OCI-LY1 (cell line): Measurements from ENCODE around the gene MAP3K10.

ENCODE experiments used
- H2AFZ ChIP-seq: fragments of 200-600 bp; sonication (generic), shearing (Covaris generic); 2 replicates; pipeline ENCODE4 v1.6.0; 2014; ENCODE audit warnings: antibody characterized with exemption, mild to moderate bottlenecking, low read length
- H3F3A ChIP-seq: fragments of 200-600 bp; sonication (generic), shearing (Covaris generic); 2 replicates; pipeline ENCODE4 v1.6.0; 2014; ENCODE audit warnings: mild to moderate bottlenecking, antibody characterized with exemption, low read length, moderate library complexity; ENCODE audit not compliant: insufficient read depth
- H3K27ac ChIP-seq: fragments of 200-600 bp; sonication (generic); 2 replicates; pipeline ENCODE4 v1.5.1; 2014; ENCODE audit warnings: low read length, mixed run types, mild to moderate bottlenecking, low read depth; ENCODE audit not compliant: poor library complexity, severe bottlenecking
- H3K27me3 ChIP-seq: fragments of 200-600 bp; sonication (generic); 2 replicates; pipeline ENCODE4 v1.6.0; 2014; ENCODE audit warnings: antibody characterized with exemption, mild to moderate bottlenecking, low read length, moderate library complexity; ENCODE audit not compliant: insufficient read depth
- H3K36me3 ChIP-seq: fragments of 200-600 bp; sonication (generic); 2 replicates; pipeline ENCODE4 v1.6.1; 2014; ENCODE audit warnings: mild to moderate bottlenecking, antibody characterized with exemption, low read length, moderate library complexity, mixed read lengths; ENCODE audit not compliant: insufficient read depth
- H3K4me1 ChIP-seq: fragments of 200-600 bp; sonication (generic); 2 replicates; pipeline ENCODE4 v1.5.1; 2014; ENCODE audit warnings: mild to moderate bottlenecking, low read length, moderate library complexity; ENCODE audit not compliant: insufficient read depth, severe bottlenecking
- H3K4me2 ChIP-seq: fragments of 200-600 bp; sonication (generic), shearing (Covaris generic); 2 replicates; pipeline ENCODE4 v1.6.1; 2014; ENCODE audit warnings: low read length
- H3K4me3 ChIP-seq: fragments of 200-600 bp; sonication (generic); 2 replicates; pipeline ENCODE4 v1.5.1; 2014; ENCODE audit warnings: low read length, low read depth, mild to moderate bottlenecking, mixed read lengths; ENCODE audit not compliant: poor library complexity, severe bottlenecking
- H3K79me2 ChIP-seq: fragments of 200-600 bp; shearing (Covaris generic); 2 replicates; pipeline ENCODE4 v1.6.1; 2016; ENCODE audit warnings: mixed run types, low read length, mixed read lengths; ENCODE audit not compliant: insufficient read depth
- H3K9ac ChIP-seq: fragments of 200-600 bp; sonication (generic), shearing (Covaris generic); 2 replicates; pipeline ENCODE4 v1.6.1; 2014; ENCODE audit warnings: mild to moderate bottlenecking, low read length, mixed read lengths
- H3K9me2 ChIP-seq: fragments of 200-600 bp; sonication (generic), shearing (Covaris generic); 2 replicates; pipeline ENCODE4 v1.6.1; 2014; ENCODE audit warnings: low read depth, mild to moderate bottlenecking, low read length, mixed read lengths
- H3K9me3 ChIP-seq: fragments of 200-600 bp; shearing (Covaris generic); 2 replicates; pipeline ENCODE4 v1.6.1; 2014; ENCODE audit warnings: low read length, mixed read lengths
- H4K20me1 ChIP-seq: fragments of 200-600 bp; sonication (generic), shearing (Covaris generic); 2 replicates; pipeline ENCODE4 v1.6.0; 2016; ENCODE audit warnings: mild to moderate bottlenecking, low read length; ENCODE audit not compliant: insufficient read depth
- EZH2 ChIP-seq: fragments of 200-600 bp; sonication (generic), shearing (Covaris generic); IDR thresholded peaks from 2 replicates; pipeline ENCODE4 v1.8.0; 2017; ENCODE audit warnings: borderline replicate concordance, mixed run types, mild to moderate bottlenecking, antibody characterized with exemption, low read length, moderate library complexity, mixed read lengths
- TF ChIP-seq, protein P1 (sequence below): fragments of 200-600 bp; sonication (generic), shearing (Covaris generic); IDR thresholded peaks from 2 replicates; pipeline ENCODE4 v1.5.1; 2017; ENCODE audit warnings: mild to moderate bottlenecking, antibody characterized with exemption, low read length, moderate library complexity, mixed read lengths

The MAP3K10 gene

DNA sequence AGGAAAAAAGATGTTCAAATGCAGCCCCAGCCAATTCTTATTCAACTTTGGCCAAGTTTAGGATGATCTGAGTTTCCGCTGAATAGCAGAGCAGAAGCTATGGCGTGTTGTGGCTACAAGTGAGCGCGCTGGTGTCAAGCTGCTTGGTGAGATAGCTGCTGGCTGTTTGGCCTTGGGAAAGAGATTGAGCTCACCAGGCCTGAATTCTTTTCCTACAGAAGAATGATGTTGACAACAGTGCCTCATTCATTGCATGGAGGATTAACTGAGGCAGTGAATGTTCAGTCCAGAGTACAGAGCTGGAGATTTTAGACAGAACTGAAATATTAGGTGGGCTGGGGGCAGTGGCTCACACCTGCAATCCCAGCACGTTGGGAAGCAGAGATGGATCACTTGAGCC, 31.5 kb upstream of the MAP3K10 start:
- Histone ChIP-seq H3K4me2 (no peak overlapping the region), H3K79me2 (no peaks in the 10 kb centered on the region), H3F3A (no peaks in the 10 kb centered on the region), H2AFZ (no peak overlapping the region), H3K27ac (no peak overlapping the region), H3K9ac (no peak overlapping the region), H3K36me3 (no peaks in the 10 kb centered on the region), H4K20me1 (no peaks in the 10 kb centered on the region), H3K9me3 (no peaks in the 10 kb centered on the region), H3K9me2 (no peaks in the 10 kb centered on the region), H3K4me3 (no peak overlapping the region), H3K27me3 (no peaks in the 10 kb centered on the region), H3K4me1 (no peaks in the 10 kb centered on the region)
- TF ChIP-seq, protein P1, sequence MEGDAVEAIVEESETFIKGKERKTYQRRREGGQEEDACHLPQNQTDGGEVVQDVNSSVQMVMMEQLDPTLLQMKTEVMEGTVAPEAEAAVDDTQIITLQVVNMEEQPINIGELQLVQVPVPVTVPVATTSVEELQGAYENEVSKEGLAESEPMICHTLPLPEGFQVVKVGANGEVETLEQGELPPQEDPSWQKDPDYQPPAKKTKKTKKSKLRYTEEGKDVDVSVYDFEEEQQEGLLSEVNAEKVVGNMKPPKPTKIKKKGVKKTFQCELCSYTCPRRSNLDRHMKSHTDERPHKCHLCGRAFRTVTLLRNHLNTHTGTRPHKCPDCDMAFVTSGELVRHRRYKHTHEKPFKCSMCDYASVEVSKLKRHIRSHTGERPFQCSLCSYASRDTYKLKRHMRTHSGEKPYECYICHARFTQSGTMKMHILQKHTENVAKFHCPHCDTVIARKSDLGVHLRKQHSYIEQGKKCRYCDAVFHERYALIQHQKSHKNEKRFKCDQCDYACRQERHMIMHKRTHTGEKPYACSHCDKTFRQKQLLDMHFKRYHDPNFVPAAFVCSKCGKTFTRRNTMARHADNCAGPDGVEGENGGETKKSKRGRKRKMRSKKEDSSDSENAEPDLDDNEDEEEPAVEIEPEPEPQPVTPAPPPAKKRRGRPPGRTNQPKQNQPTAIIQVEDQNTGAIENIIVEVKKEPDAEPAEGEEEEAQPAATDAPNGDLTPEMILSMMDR: no peak
- no peak for TF ChIP-seq EZH2

DNA sequence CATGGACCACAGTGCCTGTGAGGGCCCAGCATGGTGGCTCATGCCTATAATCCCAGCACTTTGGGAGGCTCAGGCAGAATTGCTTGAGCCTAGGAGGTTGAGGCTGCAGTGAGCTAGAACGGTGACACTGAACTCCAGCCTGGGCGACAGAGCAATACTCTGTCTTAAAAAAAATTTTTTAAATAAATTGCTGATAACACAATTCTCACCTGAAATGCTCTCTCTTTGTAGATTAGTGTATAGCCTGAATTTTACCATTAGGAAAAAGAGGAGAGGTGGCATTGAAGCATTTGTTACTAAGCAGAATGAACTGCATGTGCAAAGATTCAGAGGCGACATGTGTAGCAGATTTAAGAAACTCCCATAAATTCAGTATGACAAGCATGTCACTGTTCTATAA, 29.1 kb upstream of the MAP3K10 start:
- no peak overlapping the region for H2AFZ ChIP-seq
- H3K9ac ChIP-seq: no peak overlapping the region
- H3K4me1 ChIP-seq: no peaks in the 10 kb centered on the region
- H3K27ac ChIP-seq: no peak overlapping the region
- H3K9me2 ChIP-seq: no peaks in the 10 kb centered on the region
- TF ChIP-seq EZH2: no peak
- TF ChIP-seq, protein P1: no peak
- no peaks in the 10 kb centered on the region for H3K9me3 ChIP-seq
- H3F3A ChIP-seq: no peaks in the 10 kb centered on the region
- no peaks in the 10 kb centered on the region for H3K27me3 ChIP-seq
- no peak overlapping the region for H3K4me3 ChIP-seq
- no peak overlapping the region for H3K4me2 ChIP-seq
- no peaks in the 10 kb centered on the region for H3K36me3 ChIP-seq
- no peaks in the 10 kb centered on the region for H4K20me1 ChIP-seq
- H3K79me2 ChIP-seq: no peaks in the 10 kb centered on the region

DNA sequence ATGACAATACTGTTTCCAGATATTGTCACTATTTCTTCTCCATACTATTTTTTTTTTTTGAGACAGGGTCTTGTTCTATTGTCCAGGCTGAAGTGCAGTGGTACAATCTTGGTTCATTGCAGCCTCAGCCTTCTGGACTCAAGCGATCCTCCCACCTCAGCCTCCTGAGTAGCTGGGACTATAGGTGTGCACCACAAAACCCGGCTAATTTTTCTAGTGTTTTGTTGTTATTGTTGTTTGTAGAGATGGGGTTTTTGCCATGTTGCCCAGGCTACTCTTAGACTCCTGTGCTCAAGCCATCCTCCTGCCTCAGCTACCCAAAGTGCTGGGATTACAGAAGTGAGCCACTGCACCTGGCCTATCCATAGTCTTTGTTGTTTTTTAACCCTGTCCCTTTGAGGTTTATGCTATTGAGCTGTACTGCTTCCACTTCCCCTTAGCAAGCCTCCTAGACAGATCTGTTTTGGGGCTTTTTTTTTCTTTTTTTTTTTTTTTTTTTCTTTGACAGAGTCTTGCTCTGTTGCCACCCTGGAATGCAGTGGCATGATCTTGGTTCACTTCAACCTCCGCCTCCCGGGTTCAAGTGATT, 27.6 kb upstream of the MAP3K10 start:
- no peak overlapping the region for H2AFZ ChIP-seq
- H3K27ac ChIP-seq: no peak overlapping the region

More for the DNA sequence above, 27.6 kb upstream of the MAP3K10 start:
- H3K4me3 ChIP-seq: no peak overlapping the region
- no peaks in the 10 kb centered on the region for H3K9me2 ChIP-seq
- H3F3A ChIP-seq: no peaks in the 10 kb centered on the region
- H3K4me2 ChIP-seq: no peak overlapping the region
- H3K79me2 ChIP-seq: no peaks in the 10 kb centered on the region
- H3K9ac ChIP-seq: no peak overlapping the region
- no peaks in the 10 kb centered on the region for H3K9me3 ChIP-seq
- no peaks in the 10 kb centered on the region for H3K36me3 ChIP-seq
- no peaks in the 10 kb centered on the region for H3K27me3 ChIP-seq
- H4K20me1 ChIP-seq: no peaks in the 10 kb centered on the region
- H3K4me1 ChIP-seq: no peaks in the 10 kb centered on the region
- TF ChIP-seq EZH2: no peak
- TF ChIP-seq, protein P1: no peak
